Thymus (tissue), 11 donors: Measurements from ENCODE around the gene CALN1. TPM values are rescaled to one million over a fixed set of nuclear protein-coding genes. Genes with fewer than 3 reads are reported as not detected.
"Not testable (repeated sequence)": the region's sequence is repeated elsewhere in the genome, so short reads cannot be mapped to it uniquely, and the experiment has no call there.

Experiments used
- DNase-seq, 9 donors: peaks; one replicate each; pipeline ENCODE4 v3.0.0-alpha.2; 2013; ENCODE audit warnings: low spot score in 9 of 9, low read depth in 6 of 9, missing footprints in 1 of 9
- H3K27ac ChIP-seq, 2 donors: one replicate each; pipeline ENCODE4 v1.5.1; 2013; ENCODE audit warnings: control low read depth in 1 of 2, low read depth in 1 of 2, low read length in 1 of 2, mild to moderate bottlenecking in 1 of 2, moderate library complexity in 1 of 2
- H3K27me3 ChIP-seq, 2 donors: one replicate each; pipeline ENCODE4 v1.5.1; 2013; ENCODE audit warnings: low read length in 1 of 2; ENCODE audit not compliant: control insufficient read depth in 2 of 2, insufficient read depth in 1 of 2
- H3K36me3 ChIP-seq, 2 donors: one replicate each; pipeline ENCODE4 v1.5.1; 2013; ENCODE audit warnings: low read length in 1 of 2, mild to moderate bottlenecking in 1 of 2, moderate library complexity in 1 of 2; ENCODE audit not compliant: control insufficient read depth in 2 of 2, insufficient read depth in 2 of 2
- H3K4me1 ChIP-seq, 2 donors: one replicate each; pipeline ENCODE4 v1.5.1; 2013; ENCODE audit warnings: low read length in 2 of 2; ENCODE audit not compliant: control insufficient read depth in 2 of 2, insufficient read depth in 2 of 2
- H3K4me3 ChIP-seq, 2 donors: one replicate each; pipeline ENCODE4 v1.5.1; 2013; ENCODE audit warnings: low read length in 2 of 2, control low read depth in 1 of 2, mild to moderate bottlenecking in 1 of 2
- H3K9me3 ChIP-seq, 2 donors: one replicate each; pipeline ENCODE4 v1.5.1; 2013; ENCODE audit warnings: low read length in 1 of 2, mild to moderate bottlenecking in 1 of 2; ENCODE audit not compliant: control insufficient read depth in 2 of 2, insufficient read depth in 1 of 2
- WGBS: extraction: QIAGEN DNeasy Blood & Tissue Kit; methylation state at CpG from one replicate; pipeline ENCODE4 v1.1.7; 2013; 5-methylcytosine and 5-hydroxymethylcytosine counted together
- polyA plus RNA-seq: library from polyadenylated mRNA; stranded (reverse); fragments of 200-250 nt; gene quantifications from one replicate; pipeline ENCODE4 v1.2.3, GENCODE V29; 2013
- total RNA-seq: library from RNA; stranded (reverse); fragments of 120-200 nt; gene quantifications from one replicate; pipeline ENCODE4 v1.2.4, GENCODE V29; 2013
- donor health status: healthy.

The CALN1 gene
- total and polyA plus RNA-seq, 2 donors, result 9.0 to 36.8 TPM

GRCh38 chr7:71739520-71740173, 672.5 kb downstream of the CALN1 start:
- Histone ChIP-seq H3K36me3 (no peaks in the 10 kb centered on the region), H3K27ac (no peak overlapping the region), H3K27me3 (no peaks in the 10 kb centered on the region), H3K4me1 (no peaks in the 10 kb centered on the region), H3K4me3 (no peak overlapping the region), H3K9me3 (no peaks in the 10 kb centered on the region)
- no peak for DNase-seq
- 94% methylated on average over 10 of the region's 10 CpGs for WGBS

- not testable (repeated sequence) for H3K4me3 ChIP-seq, DNase-seq, H3K36me3 ChIP-seq, H3K9me3 ChIP-seq, H3K27me3 ChIP-seq, H3K4me1 ChIP-seq, H3K27ac ChIP-seq
- WGBS, result 92% methylated on average over 40 of the region's 42 CpGs
Observed at GRCh38 chr7:71737931-71738540, 674.1 kb downstream of the CALN1 start.

- Histone ChIP-seq H3K9me3 (no peaks in the 10 kb centered on the region), H3K27ac (no peak overlapping the region), H3K27me3 (peaks cover 0 to 2% of the 10 kb centered on the region in 2 donors), H3K4me1 (peaks cover 0 to 5% of the 10 kb centered on the region in 2 donors), H3K4me3 (no peak overlapping the region), H3K36me3 (no peaks in the 10 kb centered on the region)
- WGBS, result 42% methylated on average over 7 of the region's 7 CpGs
- DNase-seq, result peak; percentile 16 to 73 (median 52)
Observed at GRCh38 chr7:71735961-71736556, 676.1 kb downstream of the CALN1 start.

GRCh38 chr7:71733107-71733870, 678.8 kb downstream of the CALN1 start:
- H3K4me3 ChIP-seq, result no peak overlapping the region
- 7% methylated on average over 29 of the region's 29 CpGs for WGBS
- no peak overlapping the region for H3K27ac ChIP-seq
- peak; percentile 57 to 88 (median 73) for DNase-seq
- no peaks in the 10 kb centered on the region for H3K9me3 ChIP-seq
- H3K27me3 ChIP-seq, result peaks cover 0 to 2% of the 10 kb centered on the region in 2 donors
- no peaks in the 10 kb centered on the region for H3K36me3 ChIP-seq
- peaks cover 0 to 5% of the 10 kb centered on the region in 2 donors for H3K4me1 ChIP-seq

- no peak for DNase-seq
- Histone ChIP-seq H3K27ac (no peak overlapping the region), H3K27me3 (peaks cover 0 to 2% of the 10 kb centered on the region in 2 donors), H3K4me1 (peaks cover 0 to 5% of the 10 kb centered on the region in 2 donors), H3K9me3 (no peaks in the 10 kb centered on the region), H3K4me3 (no peak overlapping the region), H3K36me3 (no peaks in the 10 kb centered on the region)
- 97% methylated on average over 9 of the region's 9 CpGs for WGBS
Observed at GRCh38 chr7:71731740-71732139, 680.4 kb downstream of the CALN1 start.
